T-helper 2 cell (primary cell): Measurements from ENCODE around the gene CHCHD3.

ENCODE experiments used
- DNase-seq, 5 experiments: peaks; one replicate each; pipeline versions ENCODE4 v3.0.0 to v3.0.0-alpha.2; 2012 to 2022
- total RNA-seq, 2 donors: gene quantifications; one replicate each; lab custom pipeline; 2026; lab: John Stamatoyannopoulos, UW

Gene CHCHD3
- 24.9 to 38.5 reads per million in 2 donors for total RNA-seq

DNA sequence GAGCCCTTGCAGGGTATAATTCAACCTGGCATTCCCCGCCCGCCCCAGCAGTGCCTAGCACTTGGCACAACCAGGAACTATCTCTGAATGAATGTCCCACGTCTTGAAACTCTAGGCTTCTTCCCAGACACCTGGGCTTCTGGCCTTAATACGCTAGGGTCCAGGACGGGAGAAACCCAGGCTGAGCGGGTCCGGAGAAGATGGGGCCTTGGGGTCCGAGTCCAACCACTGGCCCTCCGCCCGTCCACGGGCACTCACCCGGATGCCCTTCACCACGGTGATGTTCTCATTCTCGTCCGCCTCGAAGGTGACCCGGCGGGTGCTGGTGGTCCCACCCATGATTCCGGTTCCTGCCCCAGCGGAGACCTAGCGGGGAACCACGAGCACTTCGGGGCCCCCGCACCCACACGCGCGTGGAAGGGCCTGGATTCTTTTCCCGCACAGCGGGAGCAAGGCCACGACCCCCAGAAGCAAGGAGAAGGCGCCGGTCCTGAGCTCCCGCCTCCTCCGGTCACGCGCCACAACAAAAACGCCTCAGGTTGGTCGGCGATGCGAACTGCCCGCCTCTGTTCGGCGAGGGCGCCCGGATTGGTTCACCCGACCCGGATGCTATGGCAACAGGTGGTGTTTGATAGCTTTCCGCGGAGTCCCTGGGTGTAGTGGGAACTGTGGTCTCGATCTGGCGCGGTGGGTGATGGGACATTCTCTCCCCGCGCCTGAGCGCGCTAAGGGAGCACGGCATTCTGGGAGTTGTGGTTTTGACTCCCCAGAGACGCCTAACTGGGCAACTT lies at the start of gene CHCHD3:
CHCHD3 (minus strand) TSS at position 492 of the 791 bp plus-strand sequence; CDS start at position 339, 153 bp downstream.
- peak; percentile 83 to 98 (median 94) for DNase-seq

DNA sequence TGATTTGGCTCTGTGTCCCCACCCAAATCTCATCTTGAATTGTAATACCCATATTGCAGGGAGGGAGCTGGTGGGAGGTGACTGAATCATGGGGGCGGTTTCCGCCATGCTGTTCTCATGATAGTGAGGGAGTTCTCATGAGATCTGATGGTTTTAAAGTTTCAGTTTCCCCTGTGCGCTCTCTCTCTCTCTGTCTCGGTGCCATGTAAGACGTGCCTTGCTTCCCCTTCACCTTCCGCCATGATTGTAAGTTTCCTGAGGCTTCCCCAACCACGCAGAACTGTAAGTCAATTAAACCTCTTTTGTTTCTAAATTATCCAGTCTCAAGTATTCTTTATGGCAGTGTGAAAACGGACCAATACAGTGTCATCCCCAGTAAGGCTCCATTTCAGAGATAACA lies 48.3 kb upstream of the CHCHD3 start:
- no peak for DNase-seq

DNA sequence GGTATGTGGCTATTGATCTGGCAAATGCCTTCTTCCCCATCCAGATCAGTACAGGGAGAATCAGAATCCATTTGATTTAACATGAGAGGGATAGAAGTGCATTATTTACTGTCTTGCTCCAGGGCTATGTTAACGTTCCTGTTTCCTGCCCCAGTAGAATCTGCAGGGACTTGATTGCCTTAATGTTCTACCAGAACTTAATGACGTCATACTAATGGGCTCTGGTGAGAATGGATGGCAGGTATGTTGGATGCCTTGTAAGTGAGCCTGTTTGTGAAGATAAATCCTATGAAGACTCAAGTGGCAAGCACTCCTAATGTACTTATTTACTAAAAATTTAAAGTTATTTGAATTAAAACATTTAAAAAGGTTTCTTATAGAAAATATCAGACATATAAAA lies 44.5 kb upstream of the CHCHD3 start:
- no peak for DNase-seq

DNA sequence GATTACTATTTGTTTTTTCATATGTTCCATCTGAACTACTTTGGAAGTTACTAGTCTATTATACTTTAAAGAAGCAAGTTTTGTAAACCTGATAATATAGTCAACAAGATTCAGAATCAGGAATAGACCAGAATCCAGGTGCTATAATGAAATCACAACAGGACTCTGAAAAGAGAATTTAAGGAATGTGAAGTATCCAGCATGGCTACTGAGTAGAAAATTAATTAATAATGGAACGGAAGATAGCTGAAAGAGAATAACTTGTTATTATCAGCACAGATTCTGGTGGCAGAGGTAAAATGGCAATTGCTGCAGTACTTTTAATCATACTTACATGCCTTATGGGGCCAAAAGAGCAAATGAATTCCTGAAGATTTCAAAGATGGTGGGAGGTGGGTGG lies 43.1 kb upstream of the CHCHD3 start:
- no peak for DNase-seq

DNA sequence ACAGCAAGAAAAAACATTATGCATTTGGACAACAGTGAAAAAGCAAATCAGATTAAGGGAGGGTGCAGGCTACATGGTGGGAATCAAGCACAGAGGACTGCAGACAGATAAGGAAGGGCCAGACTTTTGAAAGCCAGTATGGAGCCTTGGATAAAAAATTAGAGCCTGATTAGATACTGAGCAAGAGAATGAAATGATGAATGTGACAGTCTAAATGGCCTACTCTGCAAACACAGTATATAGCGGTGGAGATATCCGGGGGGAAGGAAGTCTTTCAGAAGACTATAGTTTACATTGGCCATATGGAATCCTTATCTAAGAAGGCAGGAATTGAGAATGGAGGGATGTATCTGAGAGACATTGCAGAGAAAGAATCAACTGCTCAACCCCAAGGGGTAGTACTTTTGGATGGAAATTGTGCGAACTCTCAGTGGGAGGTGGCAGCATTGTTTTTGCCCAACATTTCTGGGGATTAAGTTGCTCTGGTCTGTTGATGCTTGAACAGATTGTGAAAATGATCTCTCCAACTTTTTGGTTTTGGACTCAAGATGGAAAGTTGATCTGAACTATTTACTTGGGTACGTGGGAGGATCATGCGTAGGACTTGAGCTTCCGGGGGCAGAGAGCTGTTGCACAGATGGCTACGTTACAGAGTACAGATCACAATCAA lies 39.4 kb upstream of the CHCHD3 start:
- DNase-seq: no peak

DNA sequence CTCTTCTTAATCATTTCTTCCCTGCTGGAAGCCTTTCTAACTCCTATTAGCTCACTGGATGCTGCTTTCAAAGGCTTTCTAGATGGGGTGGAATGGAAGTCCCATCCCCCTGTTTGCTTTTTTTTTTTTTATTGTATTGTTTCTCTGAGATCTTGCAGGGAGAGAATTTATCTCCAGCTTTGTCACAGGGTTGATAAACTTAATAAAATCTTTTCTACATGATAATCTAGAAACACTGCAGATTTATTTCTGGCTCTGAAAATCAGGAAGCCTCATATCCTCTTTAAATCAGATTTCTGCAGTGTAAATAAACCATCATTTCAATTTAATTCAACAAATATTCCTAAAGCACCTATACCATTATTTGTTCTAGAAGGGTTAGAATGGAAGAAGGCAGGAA lies 37.2 kb upstream of the CHCHD3 start:
- no peak for DNase-seq

DNA sequence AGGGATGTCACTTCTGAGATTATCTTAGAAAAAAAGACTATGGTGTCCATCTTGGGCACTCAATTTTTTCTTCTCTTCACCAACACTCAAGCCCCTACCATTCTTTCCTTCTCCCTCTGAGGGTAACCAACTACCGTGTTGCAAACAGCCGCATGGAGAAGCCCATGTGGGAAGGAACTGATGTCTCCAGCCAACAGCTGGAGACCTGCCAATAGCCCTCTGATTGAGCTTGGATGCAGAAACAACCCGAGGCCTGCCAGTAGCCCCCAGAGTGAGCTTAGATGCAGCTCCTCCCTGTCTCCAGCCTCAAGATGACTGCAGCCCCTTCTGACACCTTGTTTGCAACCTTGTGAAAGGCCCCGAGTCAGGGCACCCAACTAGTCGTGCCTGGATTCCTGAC lies 36.4 kb upstream of the CHCHD3 start:
- DNase-seq: no peak

DNA sequence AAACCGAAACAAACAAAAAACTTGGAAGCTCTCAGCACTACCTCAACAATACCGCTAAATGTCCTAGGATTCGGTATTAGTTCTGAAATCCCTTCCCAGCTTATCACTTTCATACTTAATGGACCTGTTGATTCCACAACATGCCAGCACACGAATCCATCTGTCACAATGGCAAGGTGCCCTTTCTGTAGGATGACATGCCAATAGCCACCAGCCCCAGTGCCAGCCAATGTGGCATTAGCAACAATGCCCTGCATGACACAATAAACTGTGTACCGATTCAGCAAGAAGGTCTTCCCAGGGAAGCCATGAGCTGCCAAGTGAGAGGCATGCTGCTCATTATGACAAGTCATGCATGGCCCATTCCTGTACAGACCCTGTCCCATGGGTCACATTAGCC lies 35.6 kb upstream of the CHCHD3 start:
- DNase-seq: no peak

DNA sequence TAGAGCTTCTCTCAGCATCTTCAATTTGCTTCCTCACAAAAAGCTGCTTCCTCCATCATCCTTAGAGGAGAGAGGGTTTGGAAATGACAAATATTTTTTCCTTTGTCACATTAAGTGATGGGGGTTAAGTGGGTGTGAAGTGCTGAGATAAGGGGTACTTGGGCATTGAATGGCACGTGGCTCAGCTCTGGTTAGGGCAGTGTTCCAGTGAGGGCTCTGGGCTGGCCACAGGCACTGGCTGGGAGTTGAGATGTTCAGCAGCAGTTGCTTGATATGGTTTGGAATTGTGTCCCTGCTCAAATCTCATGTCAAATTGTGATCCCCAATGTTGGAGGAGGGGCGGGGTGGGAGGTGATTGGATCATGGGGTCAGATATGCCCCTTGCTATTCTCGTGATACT lies 33.7 kb upstream of the CHCHD3 start:
- no peak for DNase-seq

DNA sequence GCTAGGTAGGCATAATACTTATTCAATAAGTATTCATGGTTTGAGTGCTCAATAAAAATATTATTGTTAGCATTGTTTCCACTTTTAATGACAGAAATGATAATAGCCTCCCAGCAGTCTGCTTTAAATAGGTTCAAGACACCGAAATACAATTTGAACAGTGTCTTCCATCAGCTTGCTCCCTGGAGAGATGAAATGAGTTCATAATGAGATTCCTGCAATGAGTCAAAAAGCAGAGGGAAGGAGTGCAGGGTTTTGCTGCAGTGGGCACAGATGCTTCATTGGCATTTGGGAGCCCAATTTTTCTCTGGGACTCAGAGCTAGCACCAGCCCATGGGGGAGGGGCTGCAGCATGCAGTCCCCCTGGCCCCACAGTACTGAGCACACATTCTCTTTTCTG lies 32.6 kb upstream of the CHCHD3 start:
- DNase-seq: no peak

DNA sequence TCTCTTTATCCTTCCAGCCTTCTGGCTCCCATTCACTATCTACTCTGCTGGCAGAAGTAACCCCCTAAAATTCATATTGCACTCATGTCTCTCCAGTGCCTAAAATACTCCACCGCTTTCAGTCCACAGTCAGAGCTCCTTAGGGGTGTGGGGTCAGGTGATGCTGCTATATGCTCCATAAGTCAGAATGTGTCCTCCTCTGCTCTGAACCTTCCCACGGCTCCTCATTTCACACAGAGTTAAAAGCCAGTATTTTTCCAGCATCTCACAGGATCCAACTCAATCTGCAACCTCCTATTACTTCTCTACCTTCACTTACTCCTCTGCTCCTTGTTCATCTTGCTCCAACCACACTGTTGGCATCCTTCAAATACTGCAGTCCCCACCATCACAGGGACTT lies 31.1 kb upstream of the CHCHD3 start:
- DNase-seq: no peak

DNA sequence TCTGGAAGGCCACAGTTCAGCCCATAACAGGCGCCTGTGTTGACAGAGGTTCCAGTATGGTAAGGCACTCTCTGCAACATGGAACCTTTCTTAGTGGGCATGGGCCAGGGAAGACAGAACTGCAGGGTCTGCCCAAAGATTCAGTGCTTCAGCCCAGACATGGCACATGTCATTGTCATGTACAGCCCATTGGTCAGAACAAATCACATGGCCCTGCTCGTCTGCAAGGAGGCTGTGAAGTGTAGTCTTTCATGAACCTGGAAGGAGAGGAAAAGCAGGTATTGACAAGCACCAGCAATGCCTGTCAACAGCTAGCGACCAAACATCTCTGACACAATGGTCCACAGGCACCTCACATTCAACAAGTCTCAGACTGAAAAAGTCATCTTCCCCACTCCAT lies 30.4 kb upstream of the CHCHD3 start:
- no peak for DNase-seq

DNA sequence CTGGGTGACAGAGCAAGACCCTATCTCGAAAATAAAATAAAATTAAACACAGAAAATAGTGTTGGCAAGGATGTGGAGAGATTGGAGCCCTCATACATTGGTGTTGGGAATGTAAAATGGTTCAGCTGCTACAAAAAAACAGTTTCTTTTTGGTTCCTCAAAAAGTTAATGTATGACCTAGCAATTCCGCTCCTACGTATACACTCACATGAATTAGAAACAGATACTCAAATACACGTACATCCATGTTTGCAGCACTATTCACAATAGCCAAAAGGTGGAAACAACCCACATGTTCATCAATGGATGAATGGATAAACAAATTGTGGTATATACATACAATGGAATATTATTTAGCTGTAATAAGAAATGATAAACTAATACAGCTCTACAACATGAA lies 28.4 kb upstream of the CHCHD3 start:
- no peak for DNase-seq

DNA sequence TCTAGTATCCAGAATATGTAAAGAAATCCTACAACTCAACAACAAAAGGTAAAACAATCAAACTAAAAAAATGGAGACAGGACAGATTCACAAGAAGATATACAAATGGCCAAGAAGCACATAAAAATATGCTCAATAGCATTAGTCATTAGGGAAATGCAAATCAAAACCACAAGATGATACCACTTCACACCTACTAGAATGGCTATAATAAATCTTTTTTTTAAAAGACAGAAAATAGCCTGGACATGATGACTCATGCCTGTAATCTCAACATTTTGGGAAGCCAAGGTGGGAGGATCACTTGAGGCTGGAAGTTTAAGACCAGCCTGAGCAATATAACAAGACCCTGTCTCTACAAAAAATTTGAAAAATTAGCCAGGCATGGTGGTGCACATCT lies 27.9 kb upstream of the CHCHD3 start:
- DNase-seq: no peak

DNA sequence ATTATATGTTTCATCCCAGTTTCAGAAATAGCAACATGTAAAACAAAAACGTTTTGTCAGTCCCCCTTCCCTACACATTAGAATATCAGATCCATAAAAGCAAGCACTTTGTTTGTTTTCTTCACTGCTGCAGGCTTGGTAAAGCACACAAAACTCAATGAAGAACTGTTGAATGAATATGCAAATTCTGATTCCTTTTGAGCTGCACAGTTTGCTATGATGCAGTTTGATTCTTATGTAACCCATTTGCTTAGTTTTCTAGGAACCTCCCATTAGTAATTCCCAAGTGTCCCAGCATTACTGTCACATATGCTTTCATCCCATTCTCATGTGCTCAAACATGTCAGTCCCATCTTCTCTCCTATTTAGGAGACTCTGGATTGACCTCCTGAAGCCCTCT lies 26.1 kb upstream of the CHCHD3 start:
- DNase-seq: no peak

DNA sequence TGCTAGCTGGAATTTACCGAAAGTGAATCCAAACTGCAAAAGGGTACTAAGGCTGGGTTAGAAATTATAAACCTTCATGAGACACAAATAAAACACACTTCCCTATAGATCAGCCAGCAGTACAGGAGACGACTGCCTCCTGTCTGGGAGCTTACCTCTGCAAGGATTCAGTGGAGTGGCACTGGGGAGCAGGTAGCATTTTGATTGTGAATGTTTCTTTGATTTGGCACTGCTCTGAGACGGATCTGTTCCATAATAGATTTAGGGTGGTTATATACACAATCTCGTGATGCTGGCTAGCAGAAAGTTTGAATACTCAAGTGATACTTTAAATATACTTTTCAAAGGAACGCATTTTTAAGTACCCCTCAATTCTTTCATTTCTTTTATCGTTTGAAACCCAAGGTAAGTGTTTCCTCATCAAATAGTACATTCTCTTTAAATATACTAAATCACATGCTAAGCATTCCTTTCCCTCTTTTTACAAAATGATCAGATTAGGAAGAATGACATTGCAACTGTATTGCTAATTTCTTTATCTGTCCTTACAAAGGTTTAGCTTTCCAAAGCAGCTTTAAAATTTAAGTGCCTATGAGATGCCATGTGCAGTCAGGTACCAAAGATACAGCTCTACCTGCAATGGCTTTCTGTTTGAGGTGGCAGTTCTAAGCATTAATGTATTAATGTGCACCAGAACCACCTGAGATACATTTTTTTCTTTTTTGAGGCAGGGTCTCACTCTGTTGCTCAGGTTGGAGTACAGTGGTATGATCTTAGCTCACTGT lies 20.6 kb upstream of the CHCHD3 start:
- DNase-seq: no peak

DNA sequence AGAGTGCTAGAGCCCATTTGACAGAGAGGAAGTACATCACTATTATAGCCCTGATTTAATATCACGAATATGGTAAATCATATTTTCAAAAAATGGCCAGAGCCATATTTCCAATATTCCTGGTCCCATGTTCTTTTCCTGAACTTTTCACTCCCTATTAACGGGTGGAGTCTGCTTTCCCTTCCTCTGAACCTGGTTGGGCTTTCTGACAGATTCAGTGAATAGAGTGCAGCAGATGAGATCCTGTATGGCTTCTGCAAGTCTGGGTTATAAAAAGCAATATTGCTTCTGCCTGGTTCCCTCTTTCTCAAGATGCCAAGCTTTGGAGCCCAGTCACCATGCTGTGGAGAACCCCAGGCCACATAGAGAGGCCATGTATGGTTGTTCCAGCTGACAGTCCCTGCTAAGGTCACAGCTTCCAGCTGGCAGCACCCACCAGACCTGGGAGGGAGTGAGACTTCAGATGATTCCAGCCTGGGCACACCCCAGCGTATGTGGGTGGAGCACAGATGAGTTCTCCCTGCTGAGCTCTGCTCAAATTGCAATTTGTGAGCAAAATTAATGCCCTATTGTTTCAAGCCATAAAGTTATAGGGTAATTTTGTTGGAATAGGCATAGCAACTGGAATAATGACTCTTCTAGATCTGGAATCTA lies 17.9 kb upstream of the CHCHD3 start:
- DNase-seq: no peak

DNA sequence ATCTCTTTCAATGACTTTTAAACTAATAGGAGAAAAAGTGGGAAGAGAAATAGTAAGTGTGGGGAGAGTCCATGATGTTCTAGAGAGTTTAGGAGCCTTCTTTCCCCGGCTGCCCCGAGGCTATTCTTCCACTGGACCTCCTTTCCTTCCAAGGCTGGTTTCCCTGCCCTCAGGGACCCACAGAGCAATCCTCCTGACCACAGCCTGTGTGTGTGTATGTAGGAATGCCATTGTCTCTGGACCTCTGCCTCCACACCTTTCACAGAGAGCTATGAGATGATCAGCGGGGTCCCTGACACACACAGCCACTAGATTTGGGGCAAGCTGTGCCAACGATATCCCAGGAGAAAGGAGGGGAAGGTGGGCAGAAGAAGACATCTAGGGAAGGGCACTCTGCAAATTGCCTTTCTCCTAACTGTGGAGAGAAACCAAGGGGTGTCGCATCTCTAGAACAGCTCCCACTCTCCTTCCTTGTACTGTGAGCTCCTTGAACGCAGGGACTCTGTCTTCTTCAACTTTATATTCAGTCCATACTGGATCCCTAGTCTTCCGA lies 13.3 kb upstream of the CHCHD3 start:
- DNase-seq: no peak

DNA sequence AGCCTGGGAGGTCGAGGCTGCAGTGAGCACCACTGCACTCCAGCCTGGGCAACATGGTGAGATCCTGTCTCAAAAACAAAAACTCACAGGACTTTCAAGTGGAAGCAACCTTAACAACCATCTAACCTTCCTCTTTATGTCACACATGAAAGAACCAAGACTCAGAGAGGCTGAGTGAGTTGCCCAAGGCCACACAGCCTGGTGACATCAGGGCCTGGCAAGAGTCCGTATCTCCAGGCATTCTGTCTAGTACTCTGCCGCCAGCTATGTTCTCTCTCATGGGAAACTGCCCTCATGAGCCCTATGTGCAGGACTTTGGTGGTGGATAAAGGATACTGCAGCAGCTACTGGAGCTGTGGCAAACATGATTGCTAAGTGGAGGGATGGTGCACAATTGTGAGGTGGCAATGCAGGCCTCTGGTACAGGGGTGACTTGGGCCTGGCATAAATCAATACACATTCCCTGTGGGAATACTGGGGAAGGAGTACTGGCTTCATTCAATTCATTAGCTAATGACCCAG lies 10.1 kb upstream of the CHCHD3 start:
- DNase-seq: no peak

DNA sequence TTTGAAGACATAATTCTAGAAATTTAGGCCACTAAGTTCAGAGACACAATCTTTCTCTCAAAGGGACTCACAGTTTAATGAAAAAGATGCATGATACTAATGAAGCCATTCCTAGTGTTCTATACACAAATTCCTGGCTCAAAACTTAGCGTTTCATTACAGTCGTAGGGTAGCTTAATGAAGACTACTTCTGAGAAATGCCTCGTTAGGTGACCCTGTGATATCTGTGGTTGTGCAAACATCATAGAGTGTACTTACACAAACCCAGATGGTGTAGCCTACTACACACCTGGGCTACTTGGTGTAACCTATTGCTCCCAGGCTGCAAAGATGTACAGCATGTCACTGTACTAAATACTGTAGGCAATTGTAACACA lies 488 bp upstream of the CHCHD3 start:
- peak in 1 of 5 experiments; percentile 1 for DNase-seq

DNA sequence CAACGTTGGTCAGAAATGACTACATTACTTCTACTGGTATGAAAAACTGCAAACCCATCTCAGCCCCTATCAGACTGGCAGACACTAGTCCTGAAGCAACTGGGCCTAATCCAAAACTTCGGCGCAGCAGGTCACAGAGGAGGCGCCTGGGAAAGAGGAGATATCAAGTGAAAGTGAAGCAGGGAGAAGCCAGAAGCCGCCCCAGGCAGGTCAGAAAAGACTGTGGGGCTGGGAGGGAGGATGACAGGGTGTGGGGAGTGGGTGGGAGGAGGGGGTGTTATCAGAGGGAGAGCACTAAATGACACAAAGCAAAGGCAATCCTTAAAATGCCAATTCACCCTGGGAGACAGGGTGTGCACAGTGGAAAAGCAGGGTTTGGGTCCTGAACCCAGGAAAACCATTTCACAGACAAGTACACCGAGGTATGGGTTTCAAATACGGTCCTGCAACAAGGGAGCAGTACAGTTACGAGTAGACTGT lies 731 bp downstream of the CHCHD3 start:
- peak in 1 of 5 experiments; percentile 29 for DNase-seq

DNA sequence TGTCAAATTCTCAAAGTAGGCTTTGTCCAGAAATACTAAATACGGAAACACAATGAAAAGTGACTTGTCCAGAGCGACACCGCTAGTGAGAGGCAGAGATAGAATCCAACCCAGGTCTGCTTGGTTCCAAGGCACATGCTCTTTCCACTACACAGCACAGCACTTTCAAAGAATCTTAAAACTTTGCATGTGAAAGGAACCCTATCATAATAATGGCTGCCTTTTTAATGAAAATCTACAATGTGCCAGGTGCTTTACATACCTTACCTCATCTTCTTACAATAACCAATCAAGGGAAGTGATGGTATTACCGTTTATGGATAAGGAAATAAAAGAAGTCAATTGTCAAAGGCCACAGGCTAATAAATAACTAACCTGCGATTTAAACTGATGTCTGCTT lies 2.6 kb downstream of the CHCHD3 start:
- no peak for DNase-seq
